Glutamatergic neuron (in vitro differentiated cells): Measurements from ENCODE around the gene P2RY2. TPM values are rescaled to one million over a fixed set of nuclear protein-coding genes. Genes with fewer than 3 reads are reported as not detected.
A peak's percentile ranks its signal among the peaks of the same experiment; 100 is the strongest.
"Not testable (repeated sequence)": the region's sequence is repeated elsewhere in the genome, so short reads cannot be mapped to it uniquely, and the experiment has no call there.

Experiments used
- DNase-seq: peaks from one replicate; pipeline ENCODE4 v3.0.0; 2022
- H3K27ac Mint-ChIP-seq: one replicate; pipeline ENCODE4 v1.8.0; 2020; ENCODE audit warnings: mild to moderate bottlenecking, mixed read lengths, inconsistent platforms; ENCODE audit not compliant: unreplicated experiment
- H3K27me3 Mint-ChIP-seq: one replicate; pipeline ENCODE4 v1.8.0; 2020; ENCODE audit warnings: mild to moderate bottlenecking, moderate library complexity, mixed read lengths, inconsistent platforms; ENCODE audit not compliant: unreplicated experiment
- H3K36me3 Mint-ChIP-seq: one replicate; pipeline ENCODE4 v1.8.0; 2020; ENCODE audit warnings: mild to moderate bottlenecking, mixed read lengths, inconsistent platforms; ENCODE audit not compliant: unreplicated experiment
- H3K4me1 Mint-ChIP-seq: one replicate; pipeline ENCODE4 v1.8.0; 2020; ENCODE audit warnings: mild to moderate bottlenecking, low read depth, mixed read lengths, inconsistent platforms; ENCODE audit not compliant: unreplicated experiment
- H3K4me3 Mint-ChIP-seq: one replicate; pipeline ENCODE4 v1.8.0; 2020; ENCODE audit warnings: mild to moderate bottlenecking, mixed read lengths, inconsistent platforms; ENCODE audit not compliant: unreplicated experiment
- H3K9me3 Mint-ChIP-seq: one replicate; pipeline ENCODE4 v1.8.0; 2020; ENCODE audit warnings: mild to moderate bottlenecking, moderate library complexity, mixed read lengths, inconsistent platforms; ENCODE audit not compliant: unreplicated experiment
- total RNA-seq: library from RNA; stranded (reverse); fragmentation: NEBNext Ultra II Directional; extraction: Animal tissue kit (Norgen Biotek cat#: 25700); gene quantifications from one replicate; pipeline ENCODE4 v1.2.1, GENCODE V29; 2021; ENCODE audit not compliant: unreplicated experiment
- TF ChIP-seq, protein P1 (sequence below): fragments of 200-600 bp; sonication (generic); IDR thresholded peaks from one replicate; pipeline ENCODE4 v1.5.0; 2021; ENCODE audit not compliant: partially characterized antibody, unreplicated experiment

The P2RY2 gene
- total RNA-seq, 1 donor from 2014 or later: 0.69 TPM

DNA sequence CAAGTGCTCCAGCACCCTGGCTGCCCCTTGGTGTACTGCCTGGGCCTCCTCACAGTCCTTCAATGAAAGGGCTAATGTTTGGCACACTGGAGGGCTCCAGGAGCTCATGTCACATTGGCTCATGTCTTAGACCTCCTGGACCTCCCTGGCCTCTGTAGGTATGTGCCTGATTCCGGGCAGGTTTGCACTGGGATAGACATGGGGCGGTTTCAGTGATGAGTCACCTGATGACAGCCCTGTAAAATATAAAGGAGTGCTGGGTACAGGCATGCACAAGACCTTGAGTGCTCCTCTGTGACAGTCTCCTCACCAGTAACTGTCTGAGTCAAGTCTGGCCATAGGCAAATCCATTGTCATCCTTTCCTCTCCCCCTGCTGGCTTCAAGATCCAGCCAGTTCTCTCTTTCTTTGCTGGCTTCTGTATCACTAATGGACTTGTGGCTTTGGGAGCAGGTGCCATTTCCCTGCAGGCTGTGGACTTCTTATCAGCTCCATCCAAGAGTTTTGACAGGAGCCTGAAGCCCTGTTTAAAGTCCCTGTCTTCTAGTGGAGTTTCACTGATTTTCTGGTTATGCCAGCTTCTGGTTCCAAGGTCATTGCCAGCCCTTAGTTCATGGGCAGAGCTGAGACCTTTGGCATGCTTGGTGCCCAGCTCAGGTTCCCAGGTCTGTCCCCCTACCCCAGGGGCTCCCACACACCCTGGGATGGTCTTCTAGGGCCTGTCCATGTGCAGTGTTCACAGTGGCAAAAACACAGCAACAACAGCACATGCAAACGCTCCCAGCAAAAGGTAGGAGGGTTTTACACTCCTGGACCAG lies 22.7 kb upstream of the P2RY2 start:
- Mint-ChIP-seq H3K4me1 (peaks cover 5% of the 10 kb centered on the region), H3K27me3 (peaks cover 3% of the 10 kb centered on the region), H3K4me3 (no peak overlapping the region), H3K36me3 (no peaks in the 10 kb centered on the region), H3K9me3 (peaks cover 2% of the 10 kb centered on the region), H3K27ac (no peak overlapping the region)
- peak; percentile 7 for DNase-seq
- TF ChIP-seq, protein P1, sequence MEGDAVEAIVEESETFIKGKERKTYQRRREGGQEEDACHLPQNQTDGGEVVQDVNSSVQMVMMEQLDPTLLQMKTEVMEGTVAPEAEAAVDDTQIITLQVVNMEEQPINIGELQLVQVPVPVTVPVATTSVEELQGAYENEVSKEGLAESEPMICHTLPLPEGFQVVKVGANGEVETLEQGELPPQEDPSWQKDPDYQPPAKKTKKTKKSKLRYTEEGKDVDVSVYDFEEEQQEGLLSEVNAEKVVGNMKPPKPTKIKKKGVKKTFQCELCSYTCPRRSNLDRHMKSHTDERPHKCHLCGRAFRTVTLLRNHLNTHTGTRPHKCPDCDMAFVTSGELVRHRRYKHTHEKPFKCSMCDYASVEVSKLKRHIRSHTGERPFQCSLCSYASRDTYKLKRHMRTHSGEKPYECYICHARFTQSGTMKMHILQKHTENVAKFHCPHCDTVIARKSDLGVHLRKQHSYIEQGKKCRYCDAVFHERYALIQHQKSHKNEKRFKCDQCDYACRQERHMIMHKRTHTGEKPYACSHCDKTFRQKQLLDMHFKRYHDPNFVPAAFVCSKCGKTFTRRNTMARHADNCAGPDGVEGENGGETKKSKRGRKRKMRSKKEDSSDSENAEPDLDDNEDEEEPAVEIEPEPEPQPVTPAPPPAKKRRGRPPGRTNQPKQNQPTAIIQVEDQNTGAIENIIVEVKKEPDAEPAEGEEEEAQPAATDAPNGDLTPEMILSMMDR: no peak

DNA sequence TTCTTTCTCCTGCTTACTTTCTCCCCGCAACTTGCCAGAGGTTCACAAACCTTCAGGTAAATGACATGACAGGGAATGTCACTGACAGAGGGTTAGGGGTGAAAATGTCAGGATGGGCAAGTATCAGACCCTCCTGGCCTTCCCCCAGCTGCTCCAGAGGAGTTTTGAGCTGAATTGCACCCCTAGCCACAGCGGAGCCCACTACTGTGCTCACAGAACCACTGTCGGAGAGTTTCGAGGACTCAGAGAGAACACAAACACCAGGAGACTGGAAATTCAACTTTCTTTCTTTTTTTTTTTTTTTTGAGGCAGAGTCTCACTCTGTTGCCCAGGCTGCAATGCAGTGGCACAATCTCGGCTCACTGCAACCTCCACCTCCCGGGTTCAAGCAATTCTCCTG lies 21.5 kb upstream of the P2RY2 start:
- TF ChIP-seq, protein P1: no peak
- Mint-ChIP-seq H3K36me3 (no peaks in the 10 kb centered on the region), H3K9me3 (peaks cover 2% of the 10 kb centered on the region), H3K4me3 (no peak overlapping the region), H3K4me1 (peaks cover 7% of the 10 kb centered on the region), H3K27me3 (peaks cover 3% of the 10 kb centered on the region), H3K27ac (no peak overlapping the region)
- no peak for DNase-seq

DNA sequence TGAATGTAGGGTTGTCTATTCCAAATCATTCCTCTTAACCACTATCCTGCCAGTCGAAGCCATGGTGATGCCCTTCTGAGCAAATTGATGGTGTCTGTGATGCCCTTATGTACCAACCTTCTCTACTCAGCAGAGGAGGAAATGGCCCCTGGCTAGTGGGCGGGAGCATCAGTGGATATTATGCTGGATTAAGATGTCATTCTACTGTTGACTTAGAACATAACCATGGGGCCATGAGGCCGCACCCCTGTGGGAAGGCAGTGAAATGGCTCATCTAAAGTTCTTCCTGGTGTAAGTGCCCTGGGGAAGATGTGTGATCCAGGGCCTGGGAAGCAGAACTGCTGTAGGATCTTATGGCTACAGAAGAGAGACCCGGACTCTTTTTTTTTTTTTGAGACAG lies 20.7 kb upstream of the P2RY2 start:
- DNase-seq: peak; percentile 0
- TF ChIP-seq, protein P1: no peak
- Mint-ChIP-seq H3K36me3 (no peaks in the 10 kb centered on the region), H3K27ac (no peak overlapping the region), H3K9me3 (peaks cover 2% of the 10 kb centered on the region), H3K4me3 (no peak overlapping the region), H3K4me1 (peaks cover 11% of the 10 kb centered on the region), H3K27me3 (peaks cover 3% of the 10 kb centered on the region)

DNA sequence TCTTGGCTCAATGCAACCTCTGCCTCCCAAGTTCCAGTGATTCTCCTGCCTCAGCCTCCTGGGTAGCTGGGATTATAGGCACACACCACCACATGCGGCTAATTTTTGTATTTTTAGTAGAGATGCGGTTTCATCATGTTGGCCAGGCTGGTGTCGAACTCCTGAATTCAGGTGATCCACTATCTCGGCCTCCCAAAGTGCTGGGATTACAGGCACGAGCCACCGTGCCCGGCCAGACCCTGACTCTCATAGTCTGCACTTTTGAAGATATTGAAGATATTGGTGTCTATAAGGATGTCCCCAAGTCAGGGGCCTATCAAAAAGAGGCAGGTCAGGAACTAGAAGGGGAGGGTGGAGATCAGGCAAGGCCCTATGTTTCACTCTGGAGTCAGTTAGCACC lies 20.3 kb upstream of the P2RY2 start:
- H3K4me3 Mint-ChIP-seq, DNase-seq, H3K27me3 Mint-ChIP-seq, H3K36me3 Mint-ChIP-seq, H3K27ac Mint-ChIP-seq, H3K9me3 Mint-ChIP-seq: not testable (repeated sequence)
- peaks cover 11% of the 10 kb centered on the region for H3K4me1 Mint-ChIP-seq

DNA sequence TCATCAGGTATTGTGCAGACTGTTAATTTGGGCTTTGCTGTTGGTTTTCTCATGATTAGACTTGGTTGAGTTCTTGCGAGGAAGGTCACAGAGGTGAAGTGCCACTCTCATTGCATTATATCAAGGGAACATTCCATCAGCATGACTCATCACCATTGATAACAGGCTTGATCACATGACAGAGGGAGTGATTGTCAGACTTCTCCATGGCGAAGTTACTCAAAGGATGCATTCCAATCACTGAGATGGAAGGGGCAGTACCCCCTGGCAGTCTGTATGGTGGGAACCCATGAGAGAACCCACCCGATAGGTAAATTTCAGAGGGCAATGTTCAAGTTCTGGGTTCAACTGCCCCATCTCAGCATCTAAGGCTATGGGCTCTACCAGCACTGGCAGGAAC lies 19.4 kb upstream of the P2RY2 start:
- H3K36me3 Mint-ChIP-seq: no peaks in the 10 kb centered on the region
- H3K27ac Mint-ChIP-seq: no peak overlapping the region
- TF ChIP-seq, protein P1: no peak
- H3K4me1 Mint-ChIP-seq: peaks cover 15% of the 10 kb centered on the region
- H3K4me3 Mint-ChIP-seq: no peak overlapping the region
- peaks cover 3% of the 10 kb centered on the region for H3K27me3 Mint-ChIP-seq
- no peak for DNase-seq
- peaks cover 5% of the 10 kb centered on the region for H3K9me3 Mint-ChIP-seq
